Pulmonary artery endothelial cell (primary cell): Measurements from ENCODE around the gene C14orf132. TPM values are rescaled to one million over a fixed set of nuclear protein-coding genes. Genes with fewer than 3 reads are reported as not detected.

ENCODE experiments used
- total RNA-seq: library from RNA; depleted of rRNA; stranded (reverse); fragments of >200 nt; gene quantifications from 2 replicates; pipeline ENCODE4 v1.2.3, GENCODE V29; 2014

The C14orf132 gene
- total RNA-seq, 1 donor from 2014 or later: 1.3 TPM

Other genes with a start within 250 kb of the C14orf132 start
- not detected in 2 replicates for gene TUNAR, start 162.5 kb upstream of the C14orf132 start, total RNA-seq
- not detected in 2 replicates for gene BDKRB2, start 165.5 kb downstream of the C14orf132 start, total RNA-seq
- not detected in 2 replicates for gene BDKRB1, start 216.8 kb downstream of the C14orf132 start, total RNA-seq